Gastroesophageal sphincter (tissue), 3 donors: ENCODE results near the gene SIPA1L3.

ENCODE experiments used
- POLR2AphosphoS5 ChIP-seq: sonication (generic); formaldehyde crosslinking; IDR thresholded peaks from one replicate; pipeline ENCODE4 v1.6.1; 2017; ENCODE audit warnings: antibody characterized with exemption
- TF ChIP-seq, protein P1 (sequence below), 4 experiments: fragments of 200-600 bp in 2 of 4; fragments of 450-650 bp in 2 of 4; sonication (generic) in 1 of 4; IDR thresholded peaks; one replicate each; pipeline ENCODE4 v1.5.1; 2017 to 2019; ENCODE audit warnings: antibody characterized with exemption in 4 of 4, mild to moderate bottlenecking in 2 of 4, moderate library complexity in 2 of 4

DNA sequence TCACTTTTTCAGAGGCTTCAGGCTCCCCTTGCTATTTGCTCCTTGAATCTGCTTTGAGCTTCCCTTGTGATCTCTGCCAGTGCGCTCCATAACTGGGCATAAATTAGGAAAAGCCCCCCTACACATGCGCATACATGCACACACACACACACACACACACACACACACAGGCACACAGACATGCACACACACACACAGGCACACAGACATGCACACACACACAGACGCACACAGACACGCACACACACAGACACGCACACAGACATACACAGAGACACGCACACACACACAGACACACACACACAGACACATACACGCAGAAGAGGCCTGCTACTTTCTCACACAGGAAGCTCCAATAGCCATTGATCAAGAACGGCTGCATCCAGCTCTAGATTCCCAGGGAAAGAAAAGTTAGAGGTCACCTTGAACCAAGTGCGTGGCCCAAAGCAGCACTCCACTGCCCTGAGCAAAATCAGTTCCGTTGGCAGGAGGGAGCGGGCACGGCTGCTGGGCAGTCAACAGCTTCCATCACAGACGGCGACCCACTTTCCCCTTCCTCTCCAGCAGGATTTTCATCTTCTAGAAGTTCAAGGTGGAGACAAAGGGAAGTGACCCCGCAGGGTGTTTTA lies 171.4 kb downstream of the SIPA1L3 start:
- TF ChIP-seq, protein P1, sequence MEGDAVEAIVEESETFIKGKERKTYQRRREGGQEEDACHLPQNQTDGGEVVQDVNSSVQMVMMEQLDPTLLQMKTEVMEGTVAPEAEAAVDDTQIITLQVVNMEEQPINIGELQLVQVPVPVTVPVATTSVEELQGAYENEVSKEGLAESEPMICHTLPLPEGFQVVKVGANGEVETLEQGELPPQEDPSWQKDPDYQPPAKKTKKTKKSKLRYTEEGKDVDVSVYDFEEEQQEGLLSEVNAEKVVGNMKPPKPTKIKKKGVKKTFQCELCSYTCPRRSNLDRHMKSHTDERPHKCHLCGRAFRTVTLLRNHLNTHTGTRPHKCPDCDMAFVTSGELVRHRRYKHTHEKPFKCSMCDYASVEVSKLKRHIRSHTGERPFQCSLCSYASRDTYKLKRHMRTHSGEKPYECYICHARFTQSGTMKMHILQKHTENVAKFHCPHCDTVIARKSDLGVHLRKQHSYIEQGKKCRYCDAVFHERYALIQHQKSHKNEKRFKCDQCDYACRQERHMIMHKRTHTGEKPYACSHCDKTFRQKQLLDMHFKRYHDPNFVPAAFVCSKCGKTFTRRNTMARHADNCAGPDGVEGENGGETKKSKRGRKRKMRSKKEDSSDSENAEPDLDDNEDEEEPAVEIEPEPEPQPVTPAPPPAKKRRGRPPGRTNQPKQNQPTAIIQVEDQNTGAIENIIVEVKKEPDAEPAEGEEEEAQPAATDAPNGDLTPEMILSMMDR (IDR thresholded peaks at IDR 0.05) = no peak
- TF ChIP-seq POLR2AphosphoS5 = no peak
